Astrocyte (in vitro differentiated cells and primary cell): Measurements from ENCODE around the gene DNAH2.

Source experiments
- EZH2 ChIP-seq: IDR thresholded peaks from 2 replicates; pipeline ENCODE4 v1.6.1; 2012; ENCODE audit warnings: mild to moderate bottlenecking, low read length, inconsistent platforms; ENCODE audit not compliant: insufficient read depth
- TF ChIP-seq, protein P1 (sequence below): IDR thresholded peaks from 2 replicates; pipeline ENCODE4 v1.5.1; 2011; ENCODE audit warnings: low read depth, mild to moderate bottlenecking, inconsistent platforms, low read length, moderate library complexity; ENCODE audit not compliant: insufficient read depth

DNA sequence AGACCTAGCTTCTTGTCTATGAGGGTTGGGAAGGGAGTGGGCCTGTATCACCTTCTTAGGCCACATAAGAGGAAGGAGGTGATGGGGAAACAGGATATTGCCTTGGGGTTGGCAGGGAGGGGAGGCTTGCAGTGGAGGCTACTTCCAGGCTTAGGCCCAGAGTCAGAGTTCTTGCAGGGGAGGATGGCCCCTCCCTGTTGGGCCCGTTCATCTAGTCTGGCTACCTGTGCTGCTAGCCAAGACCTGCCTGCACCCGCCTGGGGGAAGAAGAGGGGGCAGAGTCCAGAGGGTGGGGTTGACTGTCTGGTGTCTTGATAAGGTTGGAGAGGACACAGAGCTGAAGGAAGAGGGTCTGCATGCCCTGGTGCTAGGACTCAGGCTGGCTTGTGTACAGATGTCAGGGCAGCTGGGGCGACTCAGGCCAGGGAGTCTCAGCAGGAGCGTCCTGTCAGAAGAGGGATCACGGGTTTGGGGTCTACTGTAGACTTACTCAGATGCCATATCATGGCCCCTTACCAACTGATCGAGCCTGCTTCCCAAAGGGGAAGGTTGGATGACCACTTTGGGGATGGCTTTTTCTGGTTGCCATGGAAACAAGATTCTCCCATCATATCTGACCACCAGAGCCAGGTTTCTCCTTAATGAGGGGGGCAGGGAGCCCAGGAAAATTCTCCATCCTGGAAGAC lies 121.8 kb downstream of the DNAH2 start:
- TF ChIP-seq, protein P1, sequence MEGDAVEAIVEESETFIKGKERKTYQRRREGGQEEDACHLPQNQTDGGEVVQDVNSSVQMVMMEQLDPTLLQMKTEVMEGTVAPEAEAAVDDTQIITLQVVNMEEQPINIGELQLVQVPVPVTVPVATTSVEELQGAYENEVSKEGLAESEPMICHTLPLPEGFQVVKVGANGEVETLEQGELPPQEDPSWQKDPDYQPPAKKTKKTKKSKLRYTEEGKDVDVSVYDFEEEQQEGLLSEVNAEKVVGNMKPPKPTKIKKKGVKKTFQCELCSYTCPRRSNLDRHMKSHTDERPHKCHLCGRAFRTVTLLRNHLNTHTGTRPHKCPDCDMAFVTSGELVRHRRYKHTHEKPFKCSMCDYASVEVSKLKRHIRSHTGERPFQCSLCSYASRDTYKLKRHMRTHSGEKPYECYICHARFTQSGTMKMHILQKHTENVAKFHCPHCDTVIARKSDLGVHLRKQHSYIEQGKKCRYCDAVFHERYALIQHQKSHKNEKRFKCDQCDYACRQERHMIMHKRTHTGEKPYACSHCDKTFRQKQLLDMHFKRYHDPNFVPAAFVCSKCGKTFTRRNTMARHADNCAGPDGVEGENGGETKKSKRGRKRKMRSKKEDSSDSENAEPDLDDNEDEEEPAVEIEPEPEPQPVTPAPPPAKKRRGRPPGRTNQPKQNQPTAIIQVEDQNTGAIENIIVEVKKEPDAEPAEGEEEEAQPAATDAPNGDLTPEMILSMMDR, result no peak
- TF ChIP-seq EZH2, result no peak
